Astrocyte (in vitro differentiated cells and primary cell): ENCODE measurements around the gene RGS10. TPM values are rescaled to one million over a fixed set of nuclear protein-coding genes. Genes with fewer than 3 reads are reported as not detected.
"Not testable (repeated sequence)": the region's sequence is repeated elsewhere in the genome, so short reads cannot be mapped to it uniquely, and the experiment has no call there.

Source experiments
- DNase-seq: peaks from one replicate; pipeline ENCODE4 v3.0.0-alpha.2; 2010; ENCODE audit warnings: low read depth
- FAIRE-seq: peaks from 2 replicates; lab custom pipeline; 2011; peaks lifted over from hg19 to GRCh38; lab: Jason Lieb, UNC
- H2AFZ ChIP-seq: 2 replicates; pipeline ENCODE4 v1.6.0; 2012; ENCODE audit warnings: low read depth, low read length, inconsistent platforms
- H3K27ac ChIP-seq: 2 replicates; pipeline ENCODE4 v1.5.1; 2011; ENCODE audit warnings: low read depth, low read length, inconsistent platforms
- H3K27me3 ChIP-seq: 2 replicates; pipeline ENCODE4 v1.6.0; 2011; ENCODE audit warnings: low read length, inconsistent platforms; ENCODE audit not compliant: insufficient read depth
- H3K36me3 ChIP-seq: 2 replicates; pipeline ENCODE4 v1.5.1; 2011; ENCODE audit warnings: low read length, inconsistent platforms; ENCODE audit not compliant: insufficient read depth
- H3K4me1 ChIP-seq: 2 replicates; pipeline ENCODE4 v1.5.1; 2011; ENCODE audit warnings: low read length, inconsistent platforms; ENCODE audit not compliant: insufficient read depth
- H3K4me2 ChIP-seq: 2 replicates; pipeline ENCODE4 v1.6.0; 2012; ENCODE audit warnings: low read length, inconsistent platforms
- H3K4me3 ChIP-seq: 2 replicates; pipeline ENCODE4 v1.5.1; 2011; ENCODE audit warnings: low read depth, mild to moderate bottlenecking, low read length, inconsistent platforms; ENCODE audit not compliant: insufficient read depth
- H3K79me2 ChIP-seq: 2 replicates; pipeline ENCODE4 v1.6.0; 2012; ENCODE audit warnings: mild to moderate bottlenecking, low read length, inconsistent platforms; ENCODE audit not compliant: insufficient read depth
- H3K9ac ChIP-seq: 2 replicates; pipeline ENCODE4 v1.6.0; 2012; ENCODE audit warnings: mild to moderate bottlenecking, low read length, inconsistent platforms
- H3K9me3 ChIP-seq: 2 replicates; pipeline ENCODE4 v1.5.1; 2012; ENCODE audit warnings: low read depth, mild to moderate bottlenecking, low read length, inconsistent platforms; ENCODE audit not compliant: insufficient read depth
- H4K20me1 ChIP-seq: 2 replicates; pipeline ENCODE4 v1.6.0; 2012; ENCODE audit warnings: low read length, inconsistent platforms; ENCODE audit not compliant: insufficient read depth
- H3K27ac Mint-ChIP-seq: one replicate; pipeline ENCODE4 v1.8.0; 2021; ENCODE audit warnings: mild to moderate bottlenecking, mixed read lengths; ENCODE audit not compliant: unreplicated experiment
- H3K27me3 Mint-ChIP-seq: one replicate; pipeline ENCODE4 v1.8.0; 2021; ENCODE audit warnings: low read depth, mixed read lengths; ENCODE audit not compliant: unreplicated experiment
- H3K36me3 Mint-ChIP-seq: one replicate; pipeline ENCODE4 v1.8.0; 2021; ENCODE audit warnings: low read depth, mixed read lengths; ENCODE audit not compliant: unreplicated experiment
- H3K4me1 Mint-ChIP-seq: one replicate; pipeline ENCODE4 v1.8.0; 2021; ENCODE audit warnings: low read depth, mixed read lengths; ENCODE audit not compliant: unreplicated experiment
- H3K4me3 Mint-ChIP-seq: one replicate; pipeline ENCODE4 v1.8.0; 2021; ENCODE audit warnings: mild to moderate bottlenecking, moderate library complexity, mixed read lengths; ENCODE audit not compliant: unreplicated experiment
- H3K9me3 Mint-ChIP-seq: one replicate; pipeline ENCODE4 v1.8.0; 2021; ENCODE audit warnings: mild to moderate bottlenecking, mixed read lengths; ENCODE audit not compliant: unreplicated experiment
- EZH2 ChIP-seq: IDR thresholded peaks from 2 replicates; pipeline ENCODE4 v1.6.1; 2012; ENCODE audit warnings: mild to moderate bottlenecking, low read length, inconsistent platforms; ENCODE audit not compliant: insufficient read depth
- total RNA-seq: library from RNA; stranded (reverse); gene quantifications from 2 replicates; pipeline ENCODE4 v1.2.1, GENCODE V29; 2021
- TF ChIP-seq, protein P1 (sequence below): IDR thresholded peaks from 2 replicates; pipeline ENCODE4 v1.5.1; 2011; ENCODE audit warnings: low read depth, mild to moderate bottlenecking, inconsistent platforms, low read length, moderate library complexity; ENCODE audit not compliant: insufficient read depth

RGS10 gene
- total RNA-seq, 1 donor from 2014 or later, result 40.1 TPM

DNA sequence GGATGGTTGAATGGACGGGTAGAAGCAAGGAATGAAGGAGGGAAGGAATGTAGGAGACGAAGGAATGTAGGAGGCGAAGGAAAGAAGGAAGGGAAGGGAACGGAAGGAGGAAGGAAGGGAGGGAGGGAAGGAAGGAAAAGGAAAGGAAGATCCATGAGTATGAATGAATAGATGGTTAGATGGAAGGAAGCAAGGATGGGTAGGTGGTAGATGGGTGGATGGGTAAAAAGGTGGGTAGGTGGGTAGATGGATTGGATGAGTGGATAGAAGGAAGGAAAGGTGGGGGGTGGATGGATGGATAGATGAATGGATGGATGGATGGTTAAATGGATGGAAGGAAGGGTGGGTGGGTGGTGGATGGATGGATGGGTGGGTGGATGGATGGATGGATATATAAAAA lies 77.4 kb downstream of the RGS10 start:
- peaks cover 57% of the 10 kb centered on the region for H3K27me3 Mint-ChIP-seq
- Histone ChIP-seq H3K4me2 (no peak overlapping the region), H3K27ac (no peak overlapping the region), H3K27me3 (peaks cover 4% of the 10 kb centered on the region), H3K4me3 (no peak overlapping the region), H3K79me2 (no peaks in the 10 kb centered on the region), H3K36me3 (no peaks in the 10 kb centered on the region), H3K9me3 (no peaks in the 10 kb centered on the region), H2AFZ (no peak overlapping the region), H3K4me1 (no peaks in the 10 kb centered on the region), H3K9ac (no peak overlapping the region), H4K20me1 (no peaks in the 10 kb centered on the region)
- FAIRE-seq, result no peak
- H3K9me3 Mint-ChIP-seq, result peaks cover 13% of the 10 kb centered on the region
- H3K36me3 Mint-ChIP-seq, result peaks cover 3% of the 10 kb centered on the region
- no peak overlapping the region for H3K4me3 Mint-ChIP-seq
- TF ChIP-seq EZH2, result no peak
- TF ChIP-seq, protein P1, sequence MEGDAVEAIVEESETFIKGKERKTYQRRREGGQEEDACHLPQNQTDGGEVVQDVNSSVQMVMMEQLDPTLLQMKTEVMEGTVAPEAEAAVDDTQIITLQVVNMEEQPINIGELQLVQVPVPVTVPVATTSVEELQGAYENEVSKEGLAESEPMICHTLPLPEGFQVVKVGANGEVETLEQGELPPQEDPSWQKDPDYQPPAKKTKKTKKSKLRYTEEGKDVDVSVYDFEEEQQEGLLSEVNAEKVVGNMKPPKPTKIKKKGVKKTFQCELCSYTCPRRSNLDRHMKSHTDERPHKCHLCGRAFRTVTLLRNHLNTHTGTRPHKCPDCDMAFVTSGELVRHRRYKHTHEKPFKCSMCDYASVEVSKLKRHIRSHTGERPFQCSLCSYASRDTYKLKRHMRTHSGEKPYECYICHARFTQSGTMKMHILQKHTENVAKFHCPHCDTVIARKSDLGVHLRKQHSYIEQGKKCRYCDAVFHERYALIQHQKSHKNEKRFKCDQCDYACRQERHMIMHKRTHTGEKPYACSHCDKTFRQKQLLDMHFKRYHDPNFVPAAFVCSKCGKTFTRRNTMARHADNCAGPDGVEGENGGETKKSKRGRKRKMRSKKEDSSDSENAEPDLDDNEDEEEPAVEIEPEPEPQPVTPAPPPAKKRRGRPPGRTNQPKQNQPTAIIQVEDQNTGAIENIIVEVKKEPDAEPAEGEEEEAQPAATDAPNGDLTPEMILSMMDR, result no peak
- H3K4me1 Mint-ChIP-seq, result no peaks in the 10 kb centered on the region
- no peak overlapping the region for H3K27ac Mint-ChIP-seq
- DNase-seq, result no peak

DNA sequence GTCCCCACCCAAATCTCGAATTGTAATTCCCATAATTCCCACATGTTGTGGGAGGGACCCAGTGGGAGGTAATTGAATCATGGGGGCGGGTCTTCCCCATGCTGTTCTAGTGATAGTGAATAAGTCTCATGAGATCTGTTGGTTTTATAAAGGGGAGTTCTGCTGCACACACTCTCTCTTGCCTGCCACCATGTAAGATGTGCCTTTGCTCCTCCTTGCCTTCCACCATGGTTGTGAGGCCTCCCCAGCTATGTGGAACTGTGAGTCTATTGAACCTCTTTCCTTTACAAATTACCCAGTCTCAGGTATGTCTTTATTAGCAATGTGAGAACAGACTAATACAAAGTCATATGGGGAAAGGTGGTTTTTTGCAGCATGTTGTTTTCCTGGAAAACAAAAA lies 79.3 kb downstream of the RGS10 start:
- H3K27ac Mint-ChIP-seq, result peak overlapping the region; percentile 53
- H3K36me3 Mint-ChIP-seq, H3K4me1 ChIP-seq, H3K4me2 ChIP-seq, H3K4me3 Mint-ChIP-seq, H3K27ac ChIP-seq, H3K36me3 ChIP-seq, H2AFZ ChIP-seq, H3K79me2 ChIP-seq, H3K9me3 ChIP-seq, H3K9ac ChIP-seq, H3K27me3 ChIP-seq, H3K4me3 ChIP-seq, DNase-seq, H4K20me1 ChIP-seq, FAIRE-seq, H3K4me1 Mint-ChIP-seq: not testable (repeated sequence)
- peaks cover 13% of the 10 kb centered on the region for H3K9me3 Mint-ChIP-seq
- H3K27me3 Mint-ChIP-seq, result peaks cover 47% of the 10 kb centered on the region

DNA sequence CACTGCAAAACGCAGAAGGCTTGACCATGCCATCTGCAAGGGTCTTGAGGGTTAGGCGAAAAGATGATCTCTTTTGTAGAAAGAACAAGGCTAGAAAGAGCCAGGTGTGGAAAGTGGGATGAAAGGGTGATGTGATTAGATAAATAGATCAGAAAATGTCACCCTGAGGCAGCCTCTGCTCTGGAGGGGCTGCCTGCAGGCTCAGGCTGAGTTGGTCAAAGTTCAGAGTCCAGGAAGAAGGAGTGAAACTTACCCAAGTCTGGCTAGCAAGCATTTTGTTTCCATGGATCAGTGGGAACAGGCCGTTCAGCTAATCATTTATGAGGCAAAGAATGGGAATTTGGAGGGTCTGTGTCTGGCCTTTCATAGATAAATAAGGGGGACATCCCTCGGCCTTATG lies 79.7 kb downstream of the RGS10 start:
- no peak for TF ChIP-seq EZH2
- TF ChIP-seq, protein P1, result no peak
- H4K20me1 ChIP-seq, result no peaks in the 10 kb centered on the region
- no peaks in the 10 kb centered on the region for H3K9me3 ChIP-seq
- Mint-ChIP-seq H3K36me3 (peaks cover 3% of the 10 kb centered on the region), H3K9me3 (peaks cover 13% of the 10 kb centered on the region), H3K4me1 (no peaks in the 10 kb centered on the region), H3K27ac (peak overlapping the region; percentile 53), H3K27me3 (peaks cover 47% of the 10 kb centered on the region), H3K4me3 (no peak overlapping the region)
- H3K79me2 ChIP-seq, result no peaks in the 10 kb centered on the region
- H3K4me1 ChIP-seq, result no peaks in the 10 kb centered on the region
- no peak overlapping the region for H3K9ac ChIP-seq
- H3K4me3 ChIP-seq, result no peak overlapping the region
- no peak overlapping the region for H3K4me2 ChIP-seq
- no peak for FAIRE-seq
- H3K27ac ChIP-seq, result no peak overlapping the region
- no peak overlapping the region for H2AFZ ChIP-seq
- H3K36me3 ChIP-seq, result no peaks in the 10 kb centered on the region
- peaks cover 2% of the 10 kb centered on the region for H3K27me3 ChIP-seq
- no peak for DNase-seq
